ENCODE data around the gene RAG1.

RAG1 gene

DNA sequence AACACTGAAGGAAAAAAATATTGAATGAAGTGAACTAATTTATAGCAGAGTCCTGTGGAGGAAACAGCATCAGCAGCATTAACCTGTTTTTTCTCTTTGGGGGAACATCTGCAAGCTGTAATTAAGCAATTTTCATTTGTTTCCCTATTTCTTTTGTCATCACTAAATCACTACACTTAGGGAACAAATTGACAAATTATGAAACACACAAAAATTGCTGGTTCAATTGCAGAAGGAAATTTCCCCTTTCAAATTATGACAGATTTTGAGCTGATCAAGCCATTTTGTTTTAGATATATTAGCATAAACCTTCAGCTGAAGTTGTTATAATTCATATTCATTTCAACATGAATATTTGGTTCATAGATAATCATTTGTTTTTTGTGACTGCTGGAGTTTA, 52.4 kb downstream of the RAG1 start:
- Histone ChIP-seq H3K23ac (ENCODE audit: low read length in 2 of 2) (no peak overlapping the region), H3K4me2 (ENCODE audit: low read length, poor library complexity, severe bottlenecking) (no peak overlapping the region), H2BK12ac (ENCODE audit: low read length in 2 of 2) (no peak overlapping the region), H2BK120ac (ENCODE audit: low read depth, low read length) (no peak overlapping the region), H3K79me1 (replicated peaks; ENCODE audit: low read length, poor library complexity, severe bottlenecking) (peaks cover 1% of the 10 kb centered on the region), H4K8ac (ENCODE audit: low read length) (no peak overlapping the region), H3K27me3 (ENCODE audit: control insufficient read depth in 1 of 2, insufficient read depth in 1 of 2, low read length in 2 of 2) (no peaks in the 10 kb centered on the region), H3K9me3 (ENCODE audit: control insufficient read depth, low read length) (no peaks in the 10 kb centered on the region), H3K14ac (ENCODE audit: low read length in 2 of 2) (no peak overlapping the region), H2BK15ac (ENCODE audit: low read depth, poor library complexity, severe bottlenecking) (no peak overlapping the region), H4K91ac (ENCODE audit: low read length) (no peak overlapping the region), H3K4ac (ENCODE audit: low read depth in 1 of 2, low read length in 2 of 2) (no peak overlapping the region), H3K18ac (ENCODE audit: low read depth in 1 of 2, low read length in 2 of 2) (no peak overlapping the region), H3K27ac (ENCODE audit: low read length, poor library complexity, severe bottlenecking) (no peak overlapping the region), H3K36me3 (ENCODE audit: control insufficient read depth in 1 of 2, insufficient read depth in 2 of 2, low read depth in 1 of 2, low read length in 2 of 2) (no peaks in the 10 kb centered on the region), H2AFZ (ENCODE audit: low read depth, low read length) (no peak overlapping the region), H2AK5ac (ENCODE audit: low read length, severe bottlenecking) (no peak overlapping the region), H2BK5ac (ENCODE audit: low read depth, low read length, poor library complexity, severe bottlenecking) (no peak overlapping the region), H3K4me1 (ENCODE audit: control insufficient read depth, insufficient read depth, low read depth, low read length) (no peaks in the 10 kb centered on the region), H3K9ac (ENCODE audit: low read length) (no peak overlapping the region), H3K4me3 (ENCODE audit: insufficient read depth in 1 of 2, low read depth in 1 of 2, low read length in 2 of 2) (no peak overlapping the region)
- DNase-seq, result no peak

DNA sequence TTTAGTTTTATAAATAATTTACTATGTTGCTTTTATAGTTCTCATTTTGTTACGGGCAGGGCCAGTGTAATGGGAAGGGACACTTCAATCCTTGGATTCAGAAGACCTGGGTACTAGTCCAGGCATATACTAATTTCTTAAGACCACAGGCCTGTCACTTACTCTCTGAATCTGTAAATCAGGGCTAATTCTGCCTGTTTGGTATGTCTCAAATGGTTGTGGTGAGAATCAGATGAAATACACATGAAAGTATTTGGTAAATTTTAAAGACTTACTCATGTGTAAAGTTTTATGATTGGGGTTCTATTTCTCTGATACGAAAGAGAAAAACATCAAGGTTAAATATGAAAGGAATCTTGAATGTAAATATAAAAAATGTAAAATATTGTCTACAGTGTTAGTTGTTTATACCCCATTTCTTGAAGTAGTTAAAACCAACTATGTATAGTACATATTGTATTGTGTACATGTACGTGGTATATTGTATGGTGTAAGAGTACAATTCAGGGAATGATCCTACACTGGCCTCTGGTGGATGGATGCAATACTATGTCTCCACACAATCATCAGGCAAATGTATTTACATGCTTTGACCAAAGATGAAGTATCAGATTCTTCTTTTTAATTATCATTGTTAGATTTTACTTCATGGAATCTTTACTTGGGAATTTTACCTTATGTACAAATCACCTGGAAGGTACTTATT, 54.8 kb downstream of the RAG1 start:
- Histone ChIP-seq H2BK12ac (ENCODE audit: low read length in 2 of 2) (no peak overlapping the region), H2BK15ac (ENCODE audit: low read depth, poor library complexity, severe bottlenecking) (no peak overlapping the region), H3K14ac (ENCODE audit: low read length in 2 of 2) (no peak overlapping the region), H3K23ac (ENCODE audit: low read length in 2 of 2) (no peak overlapping the region), H3K18ac (ENCODE audit: low read depth in 1 of 2, low read length in 2 of 2) (no peak overlapping the region), H2AK5ac (ENCODE audit: low read length, severe bottlenecking) (no peak overlapping the region), H3K36me3 (ENCODE audit: control insufficient read depth in 1 of 2, insufficient read depth in 2 of 2, low read depth in 1 of 2, low read length in 2 of 2) (no peaks in the 10 kb centered on the region), H3K9ac (ENCODE audit: low read length) (no peak overlapping the region), H3K27me3 (ENCODE audit: control insufficient read depth in 1 of 2, insufficient read depth in 1 of 2, low read length in 2 of 2) (no peaks in the 10 kb centered on the region), H3K4me2 (ENCODE audit: low read length, poor library complexity, severe bottlenecking) (peak overlapping the region; percentile 8), H3K4me1 (ENCODE audit: control insufficient read depth, insufficient read depth, low read depth, low read length) (peaks cover 2% of the 10 kb centered on the region), H3K4me3 (ENCODE audit: insufficient read depth in 1 of 2, low read depth in 1 of 2, low read length in 2 of 2) (no peak overlapping the region), H3K79me1 (replicated peaks; ENCODE audit: low read length, poor library complexity, severe bottlenecking) (peaks cover 4% of the 10 kb centered on the region), H2BK5ac (ENCODE audit: low read depth, low read length, poor library complexity, severe bottlenecking) (no peak overlapping the region), H2AFZ (ENCODE audit: low read depth, low read length) (no peak overlapping the region), H4K8ac (ENCODE audit: low read length) (no peak overlapping the region), H3K4ac (ENCODE audit: low read depth in 1 of 2, low read length in 2 of 2) (no peak overlapping the region), H4K91ac (ENCODE audit: low read length) (no peak overlapping the region), H3K9me3 (ENCODE audit: control insufficient read depth, low read length) (no peaks in the 10 kb centered on the region), H3K27ac (ENCODE audit: low read length, poor library complexity, severe bottlenecking) (peak overlapping the region; percentile 30), H2BK120ac (ENCODE audit: low read depth, low read length) (no peak overlapping the region)
- 60% methylated on average over 1 of the region's 3 CpGs for WGBS
- DNase-seq, result peak; percentile 35

DNA sequence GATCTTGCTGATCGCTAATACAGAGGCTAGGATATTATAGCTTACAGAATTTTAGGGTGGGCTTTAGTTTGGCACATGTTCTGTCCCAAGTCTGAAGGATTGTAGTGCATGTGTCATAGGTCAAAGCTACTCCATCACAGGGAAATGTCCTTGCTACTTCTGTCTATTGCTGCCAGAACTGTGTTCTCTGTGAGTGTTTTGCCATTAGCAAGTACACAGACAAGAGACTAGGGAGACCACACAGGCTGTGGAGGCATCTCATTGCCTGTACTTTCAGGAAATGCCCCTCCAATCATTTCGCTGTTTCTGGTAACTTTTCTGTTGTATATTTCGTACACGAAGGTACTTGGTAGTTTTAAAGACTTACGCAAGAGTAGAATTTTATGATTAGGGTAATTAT, 55.7 kb downstream of the RAG1 start:
- H3K14ac ChIP-seq (ENCODE audit: low read length in 2 of 2), result no peak overlapping the region
- WGBS, result 74% methylated on average over 2 of the region's 5 CpGs

DNA sequence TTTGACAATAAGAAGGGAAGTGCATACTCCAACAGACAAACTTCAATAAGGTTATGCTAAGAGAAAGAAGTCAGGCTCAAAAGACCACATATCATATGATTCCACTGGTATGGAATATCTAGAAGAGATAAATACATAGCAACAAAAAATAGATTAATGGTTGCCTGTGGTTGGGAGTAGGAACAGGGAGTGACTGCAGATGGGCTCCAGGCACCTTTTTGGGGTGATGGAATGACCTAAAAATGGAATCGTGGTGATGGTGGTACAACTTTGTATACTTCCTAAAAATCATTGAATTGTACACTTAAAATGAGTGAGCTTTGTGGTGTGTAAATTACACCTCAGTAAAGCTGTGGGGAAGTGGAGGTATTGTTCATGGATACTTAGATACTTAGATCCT, 59.2 kb downstream of the RAG1 start:
- H3K9me3 ChIP-seq (ENCODE audit: control insufficient read depth, low read length), result no peaks in the 10 kb centered on the region
- no peak overlapping the region for H3K14ac ChIP-seq (ENCODE audit: low read length in 2 of 2)
- no peak overlapping the region for H4K8ac ChIP-seq (ENCODE audit: low read length)
- H2AK5ac ChIP-seq (ENCODE audit: low read length, severe bottlenecking), result no peak overlapping the region
- no peak overlapping the region for H2BK15ac ChIP-seq (ENCODE audit: low read depth, poor library complexity, severe bottlenecking)
- no peak overlapping the region for H2BK12ac ChIP-seq (ENCODE audit: low read length in 2 of 2)
- no peak overlapping the region for H2BK120ac ChIP-seq (ENCODE audit: low read depth, low read length)
- no peak overlapping the region for H3K9ac ChIP-seq (ENCODE audit: low read length)
- no peak overlapping the region for H3K4me2 ChIP-seq (ENCODE audit: low read length, poor library complexity, severe bottlenecking)
- no peak overlapping the region for H3K18ac ChIP-seq (ENCODE audit: low read depth in 1 of 2, low read length in 2 of 2)
- no peaks in the 10 kb centered on the region for H3K27me3 ChIP-seq (ENCODE audit: control insufficient read depth in 1 of 2, insufficient read depth in 1 of 2, low read length in 2 of 2)
- H2BK5ac ChIP-seq (ENCODE audit: low read depth, low read length, poor library complexity, severe bottlenecking), result no peak overlapping the region
- DNase-seq, result no peak
- H3K4ac ChIP-seq (ENCODE audit: low read depth in 1 of 2, low read length in 2 of 2), result no peak overlapping the region
- H3K23ac ChIP-seq (ENCODE audit: low read length in 2 of 2), result no peak overlapping the region
- H3K27ac ChIP-seq (ENCODE audit: low read length, poor library complexity, severe bottlenecking), result no peak overlapping the region
- no peaks in the 10 kb centered on the region for H3K36me3 ChIP-seq (ENCODE audit: control insufficient read depth in 1 of 2, insufficient read depth in 2 of 2, low read depth in 1 of 2, low read length in 2 of 2)
- H3K79me1 ChIP-seq (replicated peaks; ENCODE audit: low read length, poor library complexity, severe bottlenecking), result peaks cover 6% of the 10 kb centered on the region
- no peak overlapping the region for H3K4me3 ChIP-seq (ENCODE audit: insufficient read depth in 1 of 2, low read depth in 1 of 2, low read length in 2 of 2)
- WGBS, result 100% methylated on average over 1 of the region's 1 CpG
- H3K4me1 ChIP-seq (ENCODE audit: control insufficient read depth, insufficient read depth, low read depth, low read length), result peaks cover 2% of the 10 kb centered on the region
- no peak overlapping the region for H2AFZ ChIP-seq (ENCODE audit: low read depth, low read length)
- H4K91ac ChIP-seq (ENCODE audit: low read length), result no peak overlapping the region

More for the DNA sequence above, 55.7 kb downstream of the RAG1 start:
- H2AK5ac ChIP-seq (ENCODE audit: low read length, severe bottlenecking), result peak overlapping the region; percentile 38
- no peak overlapping the region for H3K18ac ChIP-seq (ENCODE audit: low read depth in 1 of 2, low read length in 2 of 2)
- H3K23ac ChIP-seq (ENCODE audit: low read length in 2 of 2), result no peak overlapping the region
- H2BK5ac ChIP-seq (ENCODE audit: low read depth, low read length, poor library complexity, severe bottlenecking), result no peak overlapping the region
- no peak overlapping the region for H2BK15ac ChIP-seq (ENCODE audit: low read depth, poor library complexity, severe bottlenecking)
- H3K4me1 ChIP-seq (ENCODE audit: control insufficient read depth, insufficient read depth, low read depth, low read length), result peaks cover 2% of the 10 kb centered on the region
- no peak overlapping the region for H2AFZ ChIP-seq (ENCODE audit: low read depth, low read length)
- H3K4me2 ChIP-seq (ENCODE audit: low read length, poor library complexity, severe bottlenecking), result no peak overlapping the region
- no peak overlapping the region for H2BK12ac ChIP-seq (ENCODE audit: low read length in 2 of 2)
- no peak overlapping the region for H3K9ac ChIP-seq (ENCODE audit: low read length)
- no peaks in the 10 kb centered on the region for H3K9me3 ChIP-seq (ENCODE audit: control insufficient read depth, low read length)
- H4K8ac ChIP-seq (ENCODE audit: low read length), result peak overlapping the region; percentile 41
- no peaks in the 10 kb centered on the region for H3K27me3 ChIP-seq (ENCODE audit: control insufficient read depth in 1 of 2, insufficient read depth in 1 of 2, low read length in 2 of 2)
- no peak overlapping the region for H3K4ac ChIP-seq (ENCODE audit: low read depth in 1 of 2, low read length in 2 of 2)
- H3K79me1 ChIP-seq (replicated peaks; ENCODE audit: low read length, poor library complexity, severe bottlenecking), result peaks cover 6% of the 10 kb centered on the region
- H3K36me3 ChIP-seq (ENCODE audit: control insufficient read depth in 1 of 2, insufficient read depth in 2 of 2, low read depth in 1 of 2, low read length in 2 of 2), result no peaks in the 10 kb centered on the region
- no peak overlapping the region for H4K91ac ChIP-seq (ENCODE audit: low read length)
- H2BK120ac ChIP-seq (ENCODE audit: low read depth, low read length), result no peak overlapping the region
- H3K27ac ChIP-seq (ENCODE audit: low read length, poor library complexity, severe bottlenecking), result no peak overlapping the region
- H3K4me3 ChIP-seq (ENCODE audit: insufficient read depth in 1 of 2, low read depth in 1 of 2, low read length in 2 of 2), result no peak overlapping the region
- no peak for DNase-seq

Data from mesenchymal stem cell (in vitro differentiated cells and primary cell).